ENCODE data around the gene SPRN. TPM values are rescaled to one million over a fixed set of nuclear protein-coding genes. Genes with fewer than 3 reads are reported as not detected.
"Not testable (repeated sequence)": the region's sequence is repeated elsewhere in the genome, so short reads cannot be mapped to it uniquely, and the experiment has no call there.

SPRN gene
- total RNA-seq, 1 donor from 2014 or later, result 0.52 TPM

DNA sequence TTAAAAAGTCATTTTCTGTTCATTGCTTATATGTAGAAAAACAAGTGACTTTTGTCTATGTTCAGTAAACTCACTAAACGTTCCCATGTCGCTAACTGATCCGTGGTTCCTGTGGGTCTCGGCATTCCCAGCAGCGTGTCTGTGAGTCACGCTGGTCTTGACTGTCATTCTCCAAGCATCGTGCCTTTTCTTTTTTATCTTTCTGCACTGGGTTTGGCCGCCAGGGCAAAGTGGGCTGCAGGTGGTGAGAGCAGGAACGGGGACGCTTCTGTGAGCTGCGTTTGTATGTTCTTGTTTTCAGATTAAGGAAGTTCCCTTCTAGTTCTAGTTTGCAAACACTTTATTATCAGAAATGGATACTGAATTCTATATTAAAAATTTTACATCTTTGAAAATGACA is 22.6 kb upstream of the SPRN start:
- H3K4me1 ChIP-seq (ENCODE audit: control insufficient read depth in 3 of 3, insufficient read depth in 3 of 3, low read length in 3 of 3), result no peaks in the 10 kb centered on the region
- H3K27ac ChIP-seq (ENCODE audit: low read depth, low read length), result no peak overlapping the region
- H3K27me3 ChIP-seq (ENCODE audit: control insufficient read depth in 3 of 3, insufficient read depth in 3 of 3, low read length in 3 of 3), result peaks cover 0 to 8% (median 4%) of the 10 kb centered on the region in 3 donors
- no peak overlapping the region for H3K4me3 ChIP-seq (ENCODE audit: low read length in 3 of 3)
- H3K9ac ChIP-seq (ENCODE audit: low read depth in 1 of 3, low read length in 3 of 3), result no peak overlapping the region
- H3K36me3 ChIP-seq (ENCODE audit: control insufficient read depth in 3 of 3, insufficient read depth in 3 of 3, low read length in 3 of 3), result peaks cover 0 to 7% (median 0%) of the 10 kb centered on the region in 3 donors
- peaks cover 0 to 21% (median 0%) of the 10 kb centered on the region in 3 donors for H3K9me3 ChIP-seq (ENCODE audit: control insufficient read depth in 3 of 3, low read length in 3 of 3)

- Histone ChIP-seq H3K27me3 (ENCODE audit: control insufficient read depth in 3 of 3, insufficient read depth in 3 of 3, low read length in 3 of 3) (peaks cover 0 to 8% (median 4%) of the 10 kb centered on the region in 3 donors), H3K9me3 (ENCODE audit: control insufficient read depth in 3 of 3, low read length in 3 of 3) (peaks cover 0 to 21% (median 0%) of the 10 kb centered on the region in 3 donors), H3K9ac (ENCODE audit: low read depth in 1 of 3, low read length in 3 of 3) (no peak overlapping the region), H3K27ac (ENCODE audit: low read depth, low read length) (no peak overlapping the region), H3K4me1 (ENCODE audit: control insufficient read depth in 3 of 3, insufficient read depth in 3 of 3, low read length in 3 of 3) (no peaks in the 10 kb centered on the region), H3K36me3 (ENCODE audit: control insufficient read depth in 3 of 3, insufficient read depth in 3 of 3, low read length in 3 of 3) (peaks cover 0 to 7% (median 0%) of the 10 kb centered on the region in 3 donors), H3K4me3 (ENCODE audit: low read length in 3 of 3) (no peak overlapping the region)
Measured at GRCh38 chr10:133445751-133446708, 21.6 kb upstream of the SPRN start.

- no peaks in the 10 kb centered on the region for H3K4me1 ChIP-seq (ENCODE audit: control insufficient read depth in 3 of 3, insufficient read depth in 3 of 3, low read length in 3 of 3)
- H3K36me3 ChIP-seq (ENCODE audit: control insufficient read depth in 3 of 3, insufficient read depth in 3 of 3, low read length in 3 of 3), result peaks cover 0 to 7% (median 2%) of the 10 kb centered on the region in 3 donors
- H3K4me3 ChIP-seq (ENCODE audit: low read length in 3 of 3), result no peak overlapping the region
- no peak overlapping the region for H3K27ac ChIP-seq (ENCODE audit: low read depth, low read length)
- H3K9ac ChIP-seq (ENCODE audit: low read depth in 1 of 3, low read length in 3 of 3), result no peak overlapping the region
- peaks cover 0 to 8% (median 4%) of the 10 kb centered on the region in 3 donors for H3K27me3 ChIP-seq (ENCODE audit: control insufficient read depth in 3 of 3, insufficient read depth in 3 of 3, low read length in 3 of 3)
- H3K9me3 ChIP-seq (ENCODE audit: control insufficient read depth in 3 of 3, low read length in 3 of 3), result peaks cover 0 to 21% (median 0%) of the 10 kb centered on the region in 3 donors
Measured at GRCh38 chr10:133445268-133445732, 20.9 kb upstream of the SPRN start.

- Histone ChIP-seq H3K4me3 (ENCODE audit: low read length in 3 of 3) (no peak overlapping the region), H3K27ac (ENCODE audit: low read depth, low read length) (no peak overlapping the region), H3K9me3 (ENCODE audit: control insufficient read depth in 3 of 3, low read length in 3 of 3) (peaks cover 0 to 21% (median 0%) of the 10 kb centered on the region in 3 donors), H3K36me3 (ENCODE audit: control insufficient read depth in 3 of 3, insufficient read depth in 3 of 3, low read length in 3 of 3) (peaks cover 0 to 7% (median 2%) of the 10 kb centered on the region in 3 donors), H3K27me3 (ENCODE audit: control insufficient read depth in 3 of 3, insufficient read depth in 3 of 3, low read length in 3 of 3) (peaks cover 0 to 8% (median 4%) of the 10 kb centered on the region in 3 donors), H3K9ac (ENCODE audit: low read depth in 1 of 3, low read length in 3 of 3) (no peak overlapping the region), H3K4me1 (ENCODE audit: control insufficient read depth in 3 of 3, insufficient read depth in 3 of 3, low read length in 3 of 3) (no peaks in the 10 kb centered on the region)
Measured at GRCh38 chr10:133444342-133445267, 20.2 kb upstream of the SPRN start.

DNA sequence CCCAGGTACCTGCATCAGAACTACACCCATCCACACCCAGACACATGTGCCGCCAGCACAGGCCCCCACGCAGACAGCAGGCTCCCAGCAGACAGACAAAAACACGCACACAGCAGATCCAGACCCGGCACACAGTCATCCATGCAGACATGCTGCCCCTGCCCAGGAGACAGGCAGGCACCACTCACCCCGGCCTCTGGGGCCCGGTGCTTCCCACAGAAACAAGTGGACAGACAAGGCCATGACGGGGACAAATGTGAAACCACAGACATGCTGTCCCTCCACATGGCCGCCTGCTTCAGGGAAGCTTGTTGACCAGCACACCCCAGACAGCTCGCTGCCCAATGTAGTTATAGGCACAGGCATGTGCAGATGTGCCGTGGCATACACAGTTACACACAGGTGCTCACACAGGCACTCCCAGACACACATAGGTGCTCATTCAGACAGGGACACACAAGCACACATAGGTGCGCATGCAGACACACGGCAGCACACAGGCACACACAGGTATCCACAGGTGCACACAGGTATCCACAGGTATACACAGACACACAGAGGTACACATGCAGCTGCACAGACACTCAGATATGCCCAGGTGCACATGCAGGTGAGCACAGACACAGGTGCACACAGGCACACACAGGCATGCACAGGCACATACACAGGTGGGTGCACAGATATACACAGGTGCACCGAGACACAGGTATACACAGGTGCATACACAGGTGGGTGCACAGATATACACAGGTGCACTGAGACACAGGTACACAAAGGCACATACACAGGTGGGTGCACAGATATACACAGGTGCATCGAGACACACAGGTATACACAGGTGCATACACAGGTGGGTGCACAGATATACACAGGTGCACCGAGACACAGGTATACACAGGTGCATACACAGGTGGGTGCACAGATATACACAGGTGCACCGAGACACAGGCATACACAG is 18.8 kb upstream of the SPRN start:
- Histone ChIP-seq H3K4me1 (ENCODE audit: control insufficient read depth in 3 of 3, insufficient read depth in 3 of 3, low read length in 3 of 3) (no peaks in the 10 kb centered on the region), H3K9ac (ENCODE audit: low read depth in 1 of 3, low read length in 3 of 3) (no peak overlapping the region), H3K27me3 (ENCODE audit: control insufficient read depth in 3 of 3, insufficient read depth in 3 of 3, low read length in 3 of 3) (peaks cover 0 to 8% (median 4%) of the 10 kb centered on the region in 3 donors), H3K36me3 (ENCODE audit: control insufficient read depth in 3 of 3, insufficient read depth in 3 of 3, low read length in 3 of 3) (peaks cover 0 to 7% (median 2%) of the 10 kb centered on the region in 3 donors), H3K27ac (ENCODE audit: low read depth, low read length) (no peak overlapping the region), H3K4me3 (ENCODE audit: low read length in 3 of 3) (no peak overlapping the region), H3K9me3 (ENCODE audit: control insufficient read depth in 3 of 3, low read length in 3 of 3) (peaks cover 0 to 14% (median 0%) of the 10 kb centered on the region in 3 donors)

- peaks cover 0 to 7% (median 2%) of the 10 kb centered on the region in 3 donors for H3K36me3 ChIP-seq (ENCODE audit: control insufficient read depth in 3 of 3, insufficient read depth in 3 of 3, low read length in 3 of 3)
- no peak overlapping the region for H3K4me3 ChIP-seq (ENCODE audit: low read length in 3 of 3)
- peaks cover 0 to 7% (median 0%) of the 10 kb centered on the region in 3 donors for H3K9me3 ChIP-seq (ENCODE audit: control insufficient read depth in 3 of 3, low read length in 3 of 3)
- peaks cover 0 to 8% (median 4%) of the 10 kb centered on the region in 3 donors for H3K27me3 ChIP-seq (ENCODE audit: control insufficient read depth in 3 of 3, insufficient read depth in 3 of 3, low read length in 3 of 3)
- H3K27ac ChIP-seq (ENCODE audit: low read depth, low read length), result no peak overlapping the region
- no peaks in the 10 kb centered on the region for H3K4me1 ChIP-seq (ENCODE audit: control insufficient read depth in 3 of 3, insufficient read depth in 3 of 3, low read length in 3 of 3)
- H3K9ac ChIP-seq (ENCODE audit: low read depth in 1 of 3, low read length in 3 of 3), result no peak overlapping the region
Measured at GRCh38 chr10:133442191-133442966, 18.0 kb upstream of the SPRN start.

- Histone ChIP-seq H3K27me3 (ENCODE audit: control insufficient read depth in 3 of 3, insufficient read depth in 3 of 3, low read length in 3 of 3) (peaks cover 0 to 8% (median 4%) of the 10 kb centered on the region in 3 donors), H3K4me3 (ENCODE audit: low read length in 3 of 3) (no peak overlapping the region), H3K9me3 (ENCODE audit: control insufficient read depth in 3 of 3, low read length in 3 of 3) (peaks cover 0 to 2% (median 0%) of the 10 kb centered on the region in 3 donors), H3K36me3 (ENCODE audit: control insufficient read depth in 3 of 3, insufficient read depth in 3 of 3, low read length in 3 of 3) (peaks cover 0 to 7% (median 2%) of the 10 kb centered on the region in 3 donors), H3K4me1 (ENCODE audit: control insufficient read depth in 3 of 3, insufficient read depth in 3 of 3, low read length in 3 of 3) (no peaks in the 10 kb centered on the region), H3K9ac (ENCODE audit: low read depth in 1 of 3, low read length in 3 of 3) (no peak overlapping the region), H3K27ac (ENCODE audit: low read depth, low read length) (no peak overlapping the region)
Measured at GRCh38 chr10:133441780-133442179, 17.4 kb upstream of the SPRN start.

- not testable (repeated sequence) for H3K4me1 ChIP-seq (ENCODE audit: control insufficient read depth in 3 of 3, insufficient read depth in 3 of 3, low read length in 3 of 3); H3K9me3 ChIP-seq (ENCODE audit: control insufficient read depth in 3 of 3, low read length in 3 of 3); H3K4me3 ChIP-seq (ENCODE audit: low read length in 3 of 3); H3K9ac ChIP-seq (ENCODE audit: low read depth in 1 of 3, low read length in 3 of 3); H3K27ac ChIP-seq (ENCODE audit: low read depth, low read length); H3K27me3 ChIP-seq (ENCODE audit: control insufficient read depth in 3 of 3, insufficient read depth in 3 of 3, low read length in 3 of 3); H3K36me3 ChIP-seq (ENCODE audit: control insufficient read depth in 3 of 3, insufficient read depth in 3 of 3, low read length in 3 of 3)
Measured at GRCh38 chr10:133441356-133441755, 16.9 kb upstream of the SPRN start.

Measured in skeletal muscle tissue (tissue), 4 donors.